ENCODE data around the gene GNG12. TPM values are rescaled to one million over a fixed set of nuclear protein-coding genes. Genes with fewer than 3 reads are reported as not detected.

Gene GNG12
- total RNA-seq, 1 experiment from 2014 or later = 70.0 TPM

- no peak for ATAC-seq
- peaks cover 12% of the 10 kb centered on the region for H3K4me1 ChIP-seq (ENCODE audit: control insufficient read depth, insufficient read depth, low read length)
- H3K27ac ChIP-seq (ENCODE audit: low read length) = no peak overlapping the region
- CTCF ChIA-PET = interaction anchor here (0.6 kb wide), 1 partner anchor 70 kb away, joined by 5 read pairs; no protein-coding TSS in a partner anchor
- POLR2A ChIA-PET = no interaction called here
- DNase-seq (ENCODE audit: low read depth, low spot score) = no peak
- no peak for TF ChIP-seq SIN3A (IDR thresholded peaks at IDR 0.05; ENCODE audit: borderline replicate concordance, insufficient read depth, low read depth, low read length)
- no peak for TF ChIP-seq CTCF (IDR thresholded peaks at IDR 0.05)
- TSS peak; percentile 53 for BruUV-seq (replicated peaks)
- no peaks in the 10 kb centered on the region for H3K9me3 ChIP-seq (ENCODE audit: control insufficient read depth, insufficient read depth, low read depth, low read length)
- H3K36me3 ChIP-seq (ENCODE audit: control insufficient read depth, insufficient read depth, low read length) = peaks cover 3% of the 10 kb centered on the region; the same call in 1 of the 2 replicates
- H3K4me3 ChIP-seq (ENCODE audit: low read depth in 2 of 2, low read length in 2 of 2) = no peak overlapping the region
- in situ Hi-C loops (cut with HindIII; ENCODE audit: low pct_unique_long_range_greater_than_20kb, low sequenced_read_pairs) = no loop called here
- intact Hi-C loops (cut with micrococcal nuclease; ENCODE audit: unreplicated experiment) = no loop called here
- no peaks in the 10 kb centered on the region for H3K27me3 ChIP-seq (ENCODE audit: control insufficient read depth, insufficient read depth, low read length)
Observed at GRCh38 chr1:67835663-67836452, 2.6 kb upstream of the GNG12 start.

- Histone ChIP-seq H3K4me1 (ENCODE audit: control insufficient read depth, insufficient read depth, low read length) (peaks cover 18% of the 10 kb centered on the region), H3K27ac (ENCODE audit: low read length) (peak overlapping the region; percentile 87), H3K27me3 (ENCODE audit: control insufficient read depth, insufficient read depth, low read length) (no peaks in the 10 kb centered on the region), H3K9me3 (ENCODE audit: control insufficient read depth, insufficient read depth, low read depth, low read length) (no peaks in the 10 kb centered on the region), H3K36me3 (ENCODE audit: control insufficient read depth, insufficient read depth, low read length) (peaks cover 4% of the 10 kb centered on the region), H3K4me3 (ENCODE audit: low read depth in 2 of 2, low read length in 2 of 2) (peak overlapping the region in 1 of 2 experiments; percentile 93; a peak in 2 of 4 replicates)
- DNase-seq (ENCODE audit: low read depth, low spot score) (no peak), ATAC-seq (no peak)
- CTCF ChIA-PET = interaction anchor here (0.6 kb wide), 1 partner anchor 69 kb away, joined by 6 read pairs; no protein-coding TSS in a partner anchor
- in situ Hi-C loops (cut with HindIII; ENCODE audit: low pct_unique_long_range_greater_than_20kb, low sequenced_read_pairs) (no loop called here), intact Hi-C loops (cut with micrococcal nuclease; ENCODE audit: unreplicated experiment) (loop anchor here (5.0 kb wide), 1 partner anchor 67 kb away; no protein-coding TSS in a partner anchor)
- no peak for TF ChIP-seq CTCF (IDR thresholded peaks at IDR 0.05)
- TF ChIP-seq SIN3A (IDR thresholded peaks at IDR 0.05; ENCODE audit: borderline replicate concordance, insufficient read depth, low read depth, low read length) = no peak
- TF ChIP-seq TCF7L2 (IDR thresholded peaks at IDR 0.05; ENCODE audit: low read depth, low read length) = no peak
- TF ChIP-seq POLR2AphosphoS5 (IDR thresholded peaks at IDR 0.05; ENCODE audit: low read depth, low read length) = no peak
- no peak for TF ChIP-seq REST (IDR thresholded peaks at IDR 0.05; ENCODE audit: insufficient read depth in 1 of 2, low read depth in 2 of 2, low read length in 1 of 2)
- POLR2A ChIA-PET = interaction anchor here (0.6 kb wide), 1 partner anchor 46 kb away, joined by 3 read pairs; no protein-coding TSS in a partner anchor
- BruUV-seq (replicated peaks) = no TSS peak
Observed at GRCh38 chr1:67834246-67834877, 1.1 kb upstream of the GNG12 start.

Data from Panc1 (cell line).